DND-41 (cell line): ENCODE measurements around the gene INSIG2.

Experiments used
- ATAC-seq: fragments of 200-7000 bp; cut with Tn5 transposase; 3 replicates; pipeline ENCODE4 v1.9.1; 2021; ENCODE audit warnings: low read depth; ENCODE audit not compliant: insufficient read depth
- DNase-seq: peaks from one replicate; pipeline ENCODE4 v3.0.0-alpha.2; 2020
- H2AFZ ChIP-seq: 2 replicates; pipeline ENCODE4 v1.6.0; 2012; ENCODE audit warnings: low read depth, low read length
- H3K27ac ChIP-seq: 2 replicates; pipeline ENCODE4 v1.5.1; 2012; ENCODE audit warnings: low read length, inconsistent platforms
- H3K27me3 ChIP-seq: fragments of 200-600 bp; sonication (generic); 2 replicates; pipeline ENCODE4 v1.6.0; 2012; ENCODE audit warnings: low read length, mild to moderate bottlenecking, inconsistent platforms; ENCODE audit not compliant: insufficient read depth, poor library complexity
- H3K36me3 ChIP-seq: 2 replicates; pipeline ENCODE4 v1.5.1; 2012; ENCODE audit warnings: low read length, inconsistent platforms; ENCODE audit not compliant: insufficient read depth
- H3K4me1 ChIP-seq: 2 replicates; pipeline ENCODE4 v1.5.1; 2012; ENCODE audit warnings: mild to moderate bottlenecking, low read length; ENCODE audit not compliant: insufficient read depth
- H3K4me2 ChIP-seq: 2 replicates; pipeline ENCODE4 v1.6.0; 2012; ENCODE audit warnings: mild to moderate bottlenecking, moderate library complexity, low read length, inconsistent platforms; ENCODE audit not compliant: insufficient read depth
- H3K4me3 ChIP-seq, 2 experiments: fragments of 200-600 bp in 1 of 2; shearing (Covaris generic) in 1 of 2; 2 replicates each; pipeline ENCODE4 v1.5.1; 2012 to 2016; ENCODE audit warnings: inconsistent platforms in 2 of 2, low read length in 2 of 2, mild to moderate bottlenecking in 2 of 2, low read depth in 1 of 2, moderate library complexity in 1 of 2
- H3K79me2 ChIP-seq: 2 replicates; pipeline ENCODE4 v1.6.0; 2012; ENCODE audit warnings: low read length, inconsistent platforms; ENCODE audit not compliant: insufficient read depth
- H3K9ac ChIP-seq: 2 replicates; pipeline ENCODE4 v1.6.0; 2012; ENCODE audit warnings: low read depth, mild to moderate bottlenecking, inconsistent platforms, low read length, moderate library complexity
- H3K9me3 ChIP-seq: 2 replicates; pipeline ENCODE4 v1.5.1; 2012; ENCODE audit warnings: low read length, moderate library complexity, mild to moderate bottlenecking, inconsistent platforms; ENCODE audit not compliant: insufficient read depth, severe bottlenecking
- H4K20me1 ChIP-seq: 2 replicates; pipeline ENCODE4 v1.6.0; 2012; ENCODE audit warnings: low read length; ENCODE audit not compliant: insufficient read depth
- EZH2 ChIP-seq: IDR thresholded peaks from 3 replicates; pipeline ENCODE4 v1.6.1; 2012; ENCODE audit warnings: borderline replicate concordance, low read depth, mild to moderate bottlenecking, moderate library complexity, low read length, inconsistent platforms; ENCODE audit not compliant: severe bottlenecking
- TF ChIP-seq, protein P1 (sequence below): IDR thresholded peaks from 2 replicates; pipeline ENCODE4 v1.5.1; 2012; ENCODE audit warnings: borderline replicate concordance, low read length, moderate library complexity, mild to moderate bottlenecking; ENCODE audit not compliant: poor library complexity, severe bottlenecking; ENCODE audit errors: extremely low read depth

INSIG2 gene

DNA sequence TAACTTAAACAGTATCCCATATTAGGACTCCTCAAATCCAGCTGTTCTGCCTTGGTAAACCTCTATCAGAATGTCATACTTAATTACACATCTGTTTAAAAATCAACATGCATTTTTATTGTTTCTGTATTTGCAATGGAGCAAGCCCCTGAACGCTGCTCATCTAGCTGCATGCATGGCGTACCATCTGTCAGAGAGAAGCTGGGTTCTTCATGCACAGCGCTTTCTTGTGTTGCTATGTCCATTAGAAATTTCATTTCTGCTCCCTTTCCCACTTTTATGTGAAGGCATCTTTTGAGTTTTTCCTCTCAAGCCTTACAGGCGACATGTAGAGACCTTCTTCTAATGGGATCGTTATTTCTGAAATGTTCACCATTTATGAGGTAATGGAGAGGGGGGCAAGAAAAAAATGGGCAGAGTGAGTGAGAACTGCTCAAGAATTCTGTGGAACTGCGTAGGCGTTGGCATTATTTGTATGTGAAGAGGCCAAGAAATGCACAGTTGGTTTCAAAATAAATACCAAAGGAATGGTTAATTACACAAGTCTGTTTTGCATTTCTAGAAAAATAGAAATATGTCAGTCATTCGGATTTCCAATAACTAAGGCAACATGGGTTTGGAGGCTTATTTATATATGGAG, 31.6 kb downstream of the INSIG2 start:
- H3K36me3 ChIP-seq: no peaks in the 10 kb centered on the region
- H3K27me3 ChIP-seq: no peaks in the 10 kb centered on the region
- H3K4me1 ChIP-seq: no peaks in the 10 kb centered on the region
- no peak overlapping the region for H3K27ac ChIP-seq
- no peak overlapping the region for H2AFZ ChIP-seq
- H3K79me2 ChIP-seq: no peaks in the 10 kb centered on the region
- ATAC-seq (no peak), DNase-seq (no peak)
- H3K9ac ChIP-seq: no peak overlapping the region
- H3K4me3 ChIP-seq: no peak overlapping the region
- H4K20me1 ChIP-seq: no peaks in the 10 kb centered on the region
- TF ChIP-seq, protein P1, sequence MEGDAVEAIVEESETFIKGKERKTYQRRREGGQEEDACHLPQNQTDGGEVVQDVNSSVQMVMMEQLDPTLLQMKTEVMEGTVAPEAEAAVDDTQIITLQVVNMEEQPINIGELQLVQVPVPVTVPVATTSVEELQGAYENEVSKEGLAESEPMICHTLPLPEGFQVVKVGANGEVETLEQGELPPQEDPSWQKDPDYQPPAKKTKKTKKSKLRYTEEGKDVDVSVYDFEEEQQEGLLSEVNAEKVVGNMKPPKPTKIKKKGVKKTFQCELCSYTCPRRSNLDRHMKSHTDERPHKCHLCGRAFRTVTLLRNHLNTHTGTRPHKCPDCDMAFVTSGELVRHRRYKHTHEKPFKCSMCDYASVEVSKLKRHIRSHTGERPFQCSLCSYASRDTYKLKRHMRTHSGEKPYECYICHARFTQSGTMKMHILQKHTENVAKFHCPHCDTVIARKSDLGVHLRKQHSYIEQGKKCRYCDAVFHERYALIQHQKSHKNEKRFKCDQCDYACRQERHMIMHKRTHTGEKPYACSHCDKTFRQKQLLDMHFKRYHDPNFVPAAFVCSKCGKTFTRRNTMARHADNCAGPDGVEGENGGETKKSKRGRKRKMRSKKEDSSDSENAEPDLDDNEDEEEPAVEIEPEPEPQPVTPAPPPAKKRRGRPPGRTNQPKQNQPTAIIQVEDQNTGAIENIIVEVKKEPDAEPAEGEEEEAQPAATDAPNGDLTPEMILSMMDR: no peak
- no peak for TF ChIP-seq EZH2
- no peak overlapping the region for H3K4me2 ChIP-seq
- no peaks in the 10 kb centered on the region for H3K9me3 ChIP-seq

DNA sequence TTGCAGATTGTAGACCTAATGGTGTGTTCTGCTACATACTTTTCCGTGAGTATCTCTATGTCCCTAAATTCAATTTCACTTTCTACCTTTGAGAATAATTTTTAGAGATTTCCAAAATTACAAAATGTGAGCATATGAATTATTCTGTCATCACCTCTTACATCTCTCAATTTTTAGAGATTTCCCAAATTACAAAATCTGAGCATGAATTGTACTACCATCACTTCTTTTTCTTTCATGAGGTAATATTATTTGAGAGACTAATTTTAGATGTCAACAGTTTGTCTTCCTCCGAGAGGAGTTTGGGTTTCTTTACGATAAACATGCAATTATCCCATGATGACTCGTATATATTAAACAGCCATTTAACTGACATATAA, 32.1 kb downstream of the INSIG2 start:
- DNase-seq: no peak
- no peaks in the 10 kb centered on the region for H3K27me3 ChIP-seq
- no peaks in the 10 kb centered on the region for H3K9me3 ChIP-seq
- H3K4me3 ChIP-seq: no peak overlapping the region
- no peaks in the 10 kb centered on the region for H3K79me2 ChIP-seq
- H2AFZ ChIP-seq: no peak overlapping the region
- no peak for TF ChIP-seq EZH2
- TF ChIP-seq, protein P1: no peak
- no peaks in the 10 kb centered on the region for H3K36me3 ChIP-seq
- no peak overlapping the region for H3K9ac ChIP-seq
- no peak overlapping the region for H3K27ac ChIP-seq
- no peaks in the 10 kb centered on the region for H4K20me1 ChIP-seq
- no peak for ATAC-seq
- H3K4me2 ChIP-seq: no peak overlapping the region
- no peaks in the 10 kb centered on the region for H3K4me1 ChIP-seq

DNA sequence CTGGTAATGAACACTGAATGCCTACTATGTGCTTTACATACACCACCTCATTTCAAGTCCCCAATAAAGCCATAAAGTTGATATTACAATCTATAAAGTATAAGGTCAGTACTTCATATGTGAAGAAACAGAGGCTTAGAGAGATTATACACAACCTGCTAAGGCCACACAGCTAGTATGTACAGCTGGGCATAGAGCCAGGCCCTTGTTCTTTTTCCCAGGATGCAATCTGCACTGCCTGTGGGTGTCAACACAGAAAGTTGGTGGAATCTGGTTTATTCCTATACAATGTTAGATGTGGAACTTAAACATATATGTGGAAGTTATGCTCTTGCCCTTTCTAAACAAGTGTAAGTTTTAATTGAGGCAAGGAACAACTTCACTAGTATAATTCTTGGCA, 32.8 kb downstream of the INSIG2 start:
- no peak for ATAC-seq
- TF ChIP-seq, protein P1: no peak
- TF ChIP-seq EZH2: no peak

More for the DNA sequence above, 32.8 kb downstream of the INSIG2 start:
- H3K9me3 ChIP-seq: no peaks in the 10 kb centered on the region
- no peaks in the 10 kb centered on the region for H3K79me2 ChIP-seq
- no peak overlapping the region for H3K9ac ChIP-seq
- no peaks in the 10 kb centered on the region for H3K27me3 ChIP-seq
- no peak overlapping the region for H3K4me2 ChIP-seq
- no peaks in the 10 kb centered on the region for H3K4me1 ChIP-seq
- no peak overlapping the region for H3K4me3 ChIP-seq
- no peak overlapping the region for H3K27ac ChIP-seq
- no peak overlapping the region for H2AFZ ChIP-seq
- H4K20me1 ChIP-seq: no peaks in the 10 kb centered on the region
- no peak for DNase-seq
- H3K36me3 ChIP-seq: no peaks in the 10 kb centered on the region
